Activated CD8-positive, alpha-beta memory T cell treated with anti-CD3 and anti-CD28 coated beads, Interleukin-2, amount 50 U/mL, for 1 hour (primary cell): ENCODE measurements around the gene UBE2E1.

Experiments
- DNase-seq: peaks from one replicate; pipeline ENCODE4 v3.0.0-alpha.2; 2020; ENCODE audit errors: extremely low read depth

The UBE2E1 gene

GRCh38 chr3:23795096-23795495 lies 10.7 kb upstream of the UBE2E1 start:
- DNase-seq = no peak

DNA sequence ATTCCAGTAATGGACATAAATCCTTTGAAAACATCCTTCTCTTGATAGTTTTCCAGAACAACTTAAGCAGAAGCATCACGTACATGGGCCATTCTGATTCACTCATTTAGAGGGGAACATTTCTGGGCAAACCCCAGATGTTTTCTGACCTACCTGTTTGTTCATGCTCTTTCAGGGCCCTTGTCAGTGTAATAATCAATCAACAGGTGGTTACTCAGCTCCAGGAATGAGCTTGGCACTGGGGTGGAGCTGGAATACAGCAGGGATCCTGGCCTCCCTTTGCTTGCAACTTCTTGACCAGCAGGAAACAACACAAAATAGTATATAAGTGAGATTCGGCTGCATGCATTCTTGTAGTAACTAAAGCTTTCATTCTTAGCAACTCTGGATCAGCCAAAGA lies 9.2 kb upstream of the UBE2E1 start:
- no peak for DNase-seq

DNA sequence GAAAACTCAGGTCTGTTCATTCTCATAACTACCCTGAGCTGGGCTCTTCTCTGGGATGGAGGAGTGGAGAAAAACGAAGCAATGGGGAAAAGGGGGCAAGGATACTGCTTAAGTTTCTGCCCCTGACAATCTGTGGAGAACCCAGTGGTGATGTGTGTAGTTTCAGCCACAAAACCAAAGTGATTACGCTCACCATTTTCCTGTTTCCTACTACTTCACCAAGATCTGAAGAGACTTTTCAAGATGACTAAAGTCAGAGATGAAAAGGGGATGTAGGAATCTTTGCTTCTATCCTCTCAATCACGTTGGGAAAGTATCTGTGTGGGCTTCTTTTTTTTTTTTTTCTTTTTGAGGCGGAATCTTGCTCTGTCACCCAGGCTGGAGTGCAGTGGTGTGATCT lies 8.3 kb upstream of the UBE2E1 start:
- no peak for DNase-seq

- no peak for DNase-seq
Observed at GRCh38 chr3:23798456-23798855, 7.3 kb upstream of the UBE2E1 start.

- DNase-seq = no peak
Observed at GRCh38 chr3:23798876-23799275, 6.9 kb upstream of the UBE2E1 start.

GRCh38 chr3:23800731-23801130 lies 5.0 kb upstream of the UBE2E1 start:
- DNase-seq = no peak

- no peak for DNase-seq
Observed at GRCh38 chr3:23804441-23805209, 1.1 kb upstream of the UBE2E1 start.

- no peak for DNase-seq
Observed at GRCh38 chr3:23805210-23805632, 534 bp upstream of the UBE2E1 start.

- DNase-seq = no peak
Observed at GRCh38 chr3:23806534-23807423, 1.0 kb downstream of the UBE2E1 start.

- no peak for DNase-seq
Observed at GRCh38 chr3:23807424-23808015, 1.8 kb downstream of the UBE2E1 start.

- no peak for DNase-seq
Observed at GRCh38 chr3:23808525-23808924, 2.8 kb downstream of the UBE2E1 start.

- no peak for DNase-seq
Observed at GRCh38 chr3:23809294-23809693, 3.5 kb downstream of the UBE2E1 start.

GRCh38 chr3:23809840-23810342 lies 4.1 kb downstream of the UBE2E1 start:
- no peak for DNase-seq

DNA sequence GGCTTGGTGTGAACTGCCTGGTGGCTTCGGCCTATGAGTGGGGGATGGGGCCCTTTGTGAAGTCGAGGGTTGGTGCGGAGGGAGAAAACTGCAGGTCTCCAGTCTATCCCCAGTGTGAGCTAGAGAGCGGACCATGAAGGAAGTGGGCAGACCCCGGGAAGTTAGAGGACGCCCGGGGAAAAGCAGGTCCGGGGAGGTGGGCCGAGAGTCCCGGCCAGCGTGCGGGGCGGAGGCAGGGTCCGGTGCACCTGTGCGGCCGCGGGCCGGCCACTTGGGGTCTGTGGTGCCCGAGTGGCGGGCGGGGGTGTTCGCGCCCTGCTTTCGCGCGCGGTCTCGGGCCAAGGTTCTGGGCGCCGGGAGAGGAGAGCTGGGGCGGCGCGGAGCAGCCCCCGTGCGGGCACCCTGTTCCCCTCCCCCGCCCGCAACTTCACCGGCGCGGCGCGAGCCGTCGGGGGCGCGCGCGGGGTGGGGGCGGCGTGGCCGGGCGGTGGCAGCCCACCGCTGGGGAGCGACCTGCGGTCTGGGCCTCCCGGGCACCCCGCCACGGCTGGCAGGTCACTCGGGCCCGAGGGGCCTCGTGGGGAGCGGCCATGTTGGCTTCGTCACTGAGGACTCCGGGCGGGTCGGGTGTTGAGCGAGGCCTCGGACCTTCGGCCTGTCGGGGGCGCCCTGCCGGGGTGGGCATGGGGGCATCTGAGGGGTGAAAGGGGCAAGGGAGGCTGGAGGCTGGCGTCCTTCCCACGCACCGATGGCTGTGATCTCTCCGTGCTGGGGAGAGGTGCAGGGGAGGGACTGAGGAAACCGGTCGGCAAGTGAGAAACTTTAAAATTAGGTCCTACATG lies 4.8 kb downstream of the UBE2E1 start:
- no peak for DNase-seq

- DNase-seq = no peak
Observed at GRCh38 chr3:23811185-23811527, 5.4 kb downstream of the UBE2E1 start.

- DNase-seq = no peak
Observed at GRCh38 chr3:23811919-23812318, 6.2 kb downstream of the UBE2E1 start.

DNA sequence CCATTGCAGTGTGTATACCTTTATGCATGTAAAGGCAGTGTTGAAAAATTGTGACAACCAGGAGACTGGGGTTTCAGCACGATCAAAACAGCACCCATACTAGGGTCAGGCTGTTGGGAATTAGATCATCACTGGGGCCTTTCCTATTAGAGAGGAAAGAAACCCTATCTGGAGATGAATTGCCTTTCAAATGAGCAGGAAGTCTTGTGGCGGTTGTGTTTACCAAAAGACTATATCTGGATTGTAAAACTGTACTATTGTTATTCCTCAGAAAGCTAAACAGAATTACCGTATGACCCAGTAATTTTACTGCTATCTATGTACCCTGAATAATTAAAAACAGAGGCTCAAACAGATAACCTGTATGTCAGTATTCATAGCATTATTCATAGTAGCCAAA lies 10.1 kb downstream of the UBE2E1 start:
- no peak for DNase-seq

DNA sequence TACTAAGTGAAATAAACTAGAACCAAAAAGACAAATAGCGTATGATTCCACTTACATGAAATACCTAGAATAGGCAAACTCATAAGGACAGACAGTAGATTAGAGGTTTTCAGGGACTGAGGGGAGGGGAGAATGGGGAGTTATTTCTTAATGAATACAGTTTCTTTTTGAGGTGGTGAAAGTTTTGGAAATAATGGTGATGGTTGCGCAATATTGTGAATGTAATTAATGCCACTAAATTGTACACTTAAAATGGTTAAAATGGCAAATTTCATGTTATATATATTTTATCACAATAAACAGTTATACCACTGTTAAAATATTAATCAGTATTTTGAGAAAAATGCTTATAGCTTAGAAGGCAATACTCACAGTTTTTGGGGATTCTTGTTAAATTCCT lies 11.0 kb downstream of the UBE2E1 start:
- DNase-seq = no peak

GRCh38 chr3:23817508-23818223 lies 11.9 kb downstream of the UBE2E1 start:
- DNase-seq = no peak

GRCh38 chr3:23819599-23820360 lies 14.0 kb downstream of the UBE2E1 start:
- DNase-seq = no peak
